ENCODE results near the gene KRTAP2-1. TPM values are rescaled to one million over a fixed set of nuclear protein-coding genes. Genes with fewer than 3 reads are reported as not detected.
"Not testable (repeated sequence)": the region's sequence is repeated elsewhere in the genome, so short reads cannot be mapped to it uniquely, and the experiment has no call there.

Gene KRTAP2-1
- total RNA-seq, 1 donor from 2014 or later = not detected

DNA sequence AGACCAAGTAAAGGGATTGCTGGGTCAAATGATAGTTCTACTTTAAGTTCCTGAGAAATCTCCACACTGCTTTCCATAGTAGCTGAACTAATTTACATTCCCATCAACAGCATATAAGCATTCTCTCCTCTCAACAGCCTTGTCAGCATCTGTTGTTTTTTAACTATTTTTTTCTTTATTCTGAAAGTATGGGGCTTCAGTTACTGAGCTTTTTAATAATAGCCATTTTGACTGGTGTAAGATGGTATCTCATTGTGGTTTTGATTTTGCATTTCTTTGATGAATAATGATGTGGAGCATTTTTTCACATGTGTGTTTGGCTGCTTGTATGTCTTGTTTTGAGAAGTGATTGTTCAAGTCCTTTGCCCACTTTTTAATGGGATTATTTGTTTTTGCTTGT is 5.5 kb upstream of the KRTAP2-1 start:
- no peak overlapping the region for H3K4me3 ChIP-seq (ENCODE audit: low read depth, low read length)
- TF ChIP-seq, protein P1, sequence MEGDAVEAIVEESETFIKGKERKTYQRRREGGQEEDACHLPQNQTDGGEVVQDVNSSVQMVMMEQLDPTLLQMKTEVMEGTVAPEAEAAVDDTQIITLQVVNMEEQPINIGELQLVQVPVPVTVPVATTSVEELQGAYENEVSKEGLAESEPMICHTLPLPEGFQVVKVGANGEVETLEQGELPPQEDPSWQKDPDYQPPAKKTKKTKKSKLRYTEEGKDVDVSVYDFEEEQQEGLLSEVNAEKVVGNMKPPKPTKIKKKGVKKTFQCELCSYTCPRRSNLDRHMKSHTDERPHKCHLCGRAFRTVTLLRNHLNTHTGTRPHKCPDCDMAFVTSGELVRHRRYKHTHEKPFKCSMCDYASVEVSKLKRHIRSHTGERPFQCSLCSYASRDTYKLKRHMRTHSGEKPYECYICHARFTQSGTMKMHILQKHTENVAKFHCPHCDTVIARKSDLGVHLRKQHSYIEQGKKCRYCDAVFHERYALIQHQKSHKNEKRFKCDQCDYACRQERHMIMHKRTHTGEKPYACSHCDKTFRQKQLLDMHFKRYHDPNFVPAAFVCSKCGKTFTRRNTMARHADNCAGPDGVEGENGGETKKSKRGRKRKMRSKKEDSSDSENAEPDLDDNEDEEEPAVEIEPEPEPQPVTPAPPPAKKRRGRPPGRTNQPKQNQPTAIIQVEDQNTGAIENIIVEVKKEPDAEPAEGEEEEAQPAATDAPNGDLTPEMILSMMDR (conservative IDR thresholded peaks at IDR 0.05; ENCODE audit: low read depth, low read length) = no peak
- no peak for DNase-seq (ENCODE audit: low read depth)

DNA sequence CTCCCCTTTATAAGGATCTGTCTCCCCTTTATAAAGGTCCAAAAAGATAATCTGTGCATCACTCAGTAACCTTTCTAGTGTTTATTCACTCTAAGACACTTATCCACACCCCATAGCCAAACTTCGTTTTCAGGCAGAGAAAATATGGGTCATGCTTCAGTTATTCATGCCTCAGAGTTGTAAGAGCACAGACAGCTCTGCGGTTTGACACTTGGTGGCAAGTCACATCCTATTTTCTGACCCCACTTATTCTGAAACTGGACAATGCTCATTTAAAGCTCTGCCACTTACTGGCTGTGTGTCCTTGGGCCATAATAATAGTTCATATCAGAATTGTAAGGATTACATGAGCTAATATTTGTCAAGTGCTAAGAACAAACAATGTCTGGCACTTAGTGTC is 2.0 kb upstream of the KRTAP2-1 start:
- no peak overlapping the region for H3K4me3 ChIP-seq (ENCODE audit: low read depth, low read length)
- TF ChIP-seq, protein P1 (conservative IDR thresholded peaks at IDR 0.05; ENCODE audit: low read depth, low read length) = no peak
- DNase-seq (ENCODE audit: low read depth) = no peak

DNA sequence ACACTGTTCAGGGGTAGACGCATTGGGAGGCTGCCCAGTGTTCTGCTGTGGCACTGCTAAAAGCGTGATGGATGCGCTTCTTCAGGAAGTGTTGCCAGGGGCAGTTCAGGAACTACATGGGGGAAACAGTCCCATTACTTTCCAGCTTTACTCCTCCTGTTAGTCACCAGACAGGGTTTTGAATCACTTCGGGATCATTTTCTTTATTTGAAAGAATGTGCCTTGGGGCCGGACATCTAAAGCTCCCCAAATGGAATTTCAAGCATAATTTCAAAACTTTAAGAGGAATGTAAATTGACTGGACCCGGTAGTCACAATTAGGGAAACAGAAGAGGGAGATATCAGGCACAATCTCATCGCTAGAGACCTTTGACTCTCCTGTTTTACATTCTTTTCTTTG is 1.3 kb upstream of the KRTAP2-1 start:
- DNase-seq (ENCODE audit: low read depth) = no peak
- no peak overlapping the region for H3K4me3 ChIP-seq (ENCODE audit: low read depth, low read length)
- TF ChIP-seq, protein P1 (conservative IDR thresholded peaks at IDR 0.05; ENCODE audit: low read depth, low read length) = no peak

- TF ChIP-seq, protein P1 (conservative IDR thresholded peaks at IDR 0.05; ENCODE audit: low read depth, low read length) = no peak
- DNase-seq (ENCODE audit: low read depth) = no peak
- H3K4me3 ChIP-seq (ENCODE audit: low read depth, low read length) = no peak overlapping the region
These were observed 4.2 kb downstream of the KRTAP2-1 start for GRCh38 chr17:41042953-41043352.

- TF ChIP-seq, protein P1 (conservative IDR thresholded peaks at IDR 0.05; ENCODE audit: low read depth, low read length) = peak; percentile 14
- H3K4me3 ChIP-seq (ENCODE audit: low read depth, low read length); DNase-seq (ENCODE audit: low read depth): not testable (repeated sequence)
These were observed 6.1 kb downstream of the KRTAP2-1 start, which contains the start of gene KRTAP1-1 for GRCh38 chr17:41040783-41041571. Gene KRTAP1-1, minus strand, starts transcription at chr17:41041450. Its CDS starts 53 bp downstream, at chr17:41041397.

DNA sequence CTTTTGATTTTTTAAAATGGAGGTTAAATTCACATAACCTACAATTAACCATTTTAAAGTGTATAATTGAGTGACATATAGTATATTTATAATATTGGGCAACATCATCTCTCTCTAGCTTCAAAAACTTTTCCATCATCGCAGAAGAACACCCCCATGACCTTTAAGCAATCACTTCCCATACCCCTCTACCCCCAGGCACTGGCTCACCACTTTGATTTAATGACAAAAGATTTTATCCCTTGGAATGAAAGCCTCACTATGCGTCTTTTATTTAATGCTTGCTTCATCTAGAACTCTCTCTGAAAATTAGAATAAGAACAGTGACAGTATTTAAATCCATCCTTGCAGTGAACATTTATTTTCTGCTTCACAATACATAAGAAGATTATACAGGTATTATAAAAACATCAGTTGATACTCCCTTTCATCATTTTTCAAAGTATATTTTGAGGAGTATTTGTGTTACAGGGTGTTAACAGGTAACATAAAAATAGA is 9.2 kb downstream of the KRTAP2-1 start:
- DNase-seq (ENCODE audit: low read depth) = no peak
- TF ChIP-seq, protein P1 (conservative IDR thresholded peaks at IDR 0.05; ENCODE audit: low read depth, low read length) = no peak
- no peak overlapping the region for H3K4me3 ChIP-seq (ENCODE audit: low read depth, low read length)

DNA sequence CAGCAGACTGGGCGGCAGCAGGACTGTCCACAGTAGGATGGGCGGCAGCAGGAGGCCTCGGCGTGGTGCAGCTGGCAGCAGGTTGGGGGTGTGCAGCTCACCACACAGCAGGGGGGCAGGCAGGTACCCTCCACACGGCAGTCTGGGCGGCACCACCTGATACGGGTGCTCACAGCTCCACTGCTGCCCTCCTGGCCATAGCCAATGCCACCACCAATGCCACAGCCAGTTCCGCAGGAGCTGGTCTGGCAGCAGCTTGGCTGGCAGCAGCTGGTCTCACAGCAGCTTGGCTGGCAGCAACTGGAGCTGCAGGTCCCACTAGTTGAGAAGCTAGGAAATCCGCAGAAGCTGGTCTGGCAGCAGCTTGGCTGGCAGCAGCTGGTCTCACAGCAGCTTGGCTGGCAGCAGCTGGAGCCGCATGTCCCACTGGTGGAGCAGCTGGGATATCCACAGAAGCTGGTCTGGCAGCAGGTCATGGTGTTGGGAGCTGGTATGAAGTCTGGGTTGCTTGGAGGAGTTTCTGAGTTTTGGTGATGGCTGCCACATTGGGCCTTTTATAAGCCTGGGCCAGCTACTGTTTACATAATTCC is 12.7 kb downstream of the KRTAP2-1 start, which contains the start of gene KRTAP1-3:
Gene KRTAP1-3 (minus strand): TSS at position 529 of the 590 bp plus-strand sequence. CDS start 53 bp downstream, at position 476.
- DNase-seq (ENCODE audit: low read depth); H3K4me3 ChIP-seq (ENCODE audit: low read depth, low read length): not testable (repeated sequence)
